HG03095 (cell line): ENCODE measurements around the gene KANK2.
"Not testable (repeated sequence)": the region's sequence is repeated elsewhere in the genome, so short reads cannot be mapped to it uniquely, and the experiment has no call there.

Experiments used
- ATAC-seq: cut with Tn5 transposase; IDR thresholded peaks from one replicate; pipeline ENCODE4 v1.9.1; 2021; ENCODE audit warnings: moderate library complexity; ENCODE audit not compliant: unreplicated experiment

Gene KANK2

DNA sequence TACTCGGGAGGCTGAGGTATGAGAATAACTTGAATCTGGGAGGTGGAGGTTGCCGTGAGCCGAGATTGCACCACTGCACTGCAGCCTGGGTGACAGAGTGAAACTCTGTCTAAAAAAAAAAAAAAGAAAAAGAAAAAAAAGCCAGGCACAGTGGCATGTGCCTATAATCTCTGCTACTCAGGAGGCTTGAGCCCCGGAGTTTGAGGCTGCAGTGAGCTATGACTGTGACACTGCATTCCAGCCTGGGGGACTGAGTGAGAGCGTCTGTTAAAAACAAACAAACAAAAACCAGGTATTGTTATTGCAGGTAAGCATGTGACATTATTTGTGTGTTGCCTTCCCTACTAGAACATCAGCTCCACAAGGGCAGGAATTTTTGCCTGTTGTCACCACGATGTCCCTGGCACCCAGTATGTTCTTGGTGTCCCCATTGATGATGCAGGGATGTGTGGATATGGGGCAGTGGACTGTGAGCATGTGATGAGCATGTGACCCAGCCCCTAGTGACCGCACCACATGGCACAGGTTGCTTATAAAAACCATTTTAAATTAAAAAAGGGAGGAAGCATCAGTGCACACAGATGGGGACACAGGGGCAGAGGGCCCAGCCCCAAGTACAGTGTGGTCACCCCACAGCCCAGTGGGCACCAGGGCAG lies 1.6 kb upstream of the KANK2 start:
- no peak for ATAC-seq

DNA sequence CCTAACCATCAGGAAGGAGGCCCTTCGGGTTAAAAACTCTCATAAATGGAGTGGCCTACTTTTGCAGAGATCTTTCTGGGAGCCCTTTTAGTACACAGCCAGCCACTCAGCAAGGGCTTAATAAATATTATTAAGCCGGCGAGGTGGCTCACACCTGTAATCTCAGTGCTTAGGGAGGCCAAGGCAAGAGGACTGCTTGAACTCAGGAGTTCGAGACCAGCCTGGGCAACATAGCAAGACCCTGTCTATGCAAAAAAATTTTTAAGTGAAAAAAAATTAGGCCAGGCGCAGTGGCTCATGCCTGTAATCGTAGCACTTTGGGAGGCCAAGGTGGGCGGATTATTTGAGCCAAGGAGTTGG lies 810 bp upstream of the KANK2 start:
- no peak for ATAC-seq

DNA sequence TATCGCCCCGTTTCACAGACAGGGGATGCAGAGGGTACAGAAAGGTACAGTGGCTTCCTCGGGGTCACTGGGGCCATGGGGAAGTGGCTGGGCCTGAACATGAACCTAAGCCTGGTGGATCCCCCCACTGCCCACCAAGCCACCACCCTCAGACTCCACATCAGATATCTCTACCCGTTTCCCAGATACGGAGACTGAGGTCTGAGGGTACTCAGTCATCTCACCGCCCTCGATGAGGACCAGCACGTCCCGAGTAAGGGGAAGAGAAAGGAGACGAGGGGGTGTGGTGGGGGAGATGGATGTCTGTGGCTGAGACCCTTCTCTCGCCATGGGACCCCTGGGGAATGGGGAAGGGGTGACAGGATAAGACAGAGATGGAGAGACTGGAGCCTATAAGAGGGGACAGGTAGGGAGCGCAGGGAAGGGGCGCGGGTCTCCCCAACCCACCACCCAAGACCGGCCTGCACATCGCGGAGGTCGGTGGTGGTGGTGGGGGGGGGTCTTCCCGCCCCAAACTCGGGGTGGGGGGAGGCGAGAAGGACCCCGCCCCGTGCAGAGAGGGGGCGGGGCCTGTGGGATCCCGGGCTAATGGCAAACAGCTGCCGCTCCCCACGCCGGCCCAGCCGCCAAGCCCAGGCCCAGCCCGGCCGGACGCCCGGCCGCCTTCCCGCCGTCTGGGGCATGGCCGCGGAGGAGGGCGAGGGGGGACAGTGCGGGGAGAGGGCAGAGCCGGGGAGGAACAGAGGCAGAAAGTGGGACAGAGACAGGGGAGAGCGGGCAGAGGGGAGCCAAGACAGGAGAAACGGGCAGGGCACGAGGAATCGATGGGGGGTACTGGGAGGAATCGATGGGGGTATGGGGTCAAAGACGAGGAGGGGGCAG lies 698 bp downstream of the KANK2 start:
- ATAC-seq, result no peak

DNA sequence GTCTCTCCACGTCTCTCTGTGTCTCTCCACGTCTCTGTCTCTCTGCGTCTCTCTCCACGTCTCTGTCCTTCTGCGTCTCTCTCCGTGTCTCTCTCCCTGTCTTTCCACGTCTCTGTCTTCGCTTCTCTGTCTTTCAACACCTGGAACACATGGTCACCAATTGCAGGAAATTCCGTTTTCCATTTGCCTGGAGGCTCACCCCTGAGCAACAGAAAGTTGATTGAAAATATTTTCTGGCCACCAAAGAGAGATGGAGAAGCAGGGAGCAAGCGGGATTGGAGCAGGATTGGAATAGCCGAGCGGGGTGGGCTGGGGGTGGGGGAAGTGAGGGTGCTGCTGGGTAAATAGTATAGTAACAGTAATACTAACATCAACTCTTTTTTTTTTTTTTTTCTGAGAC lies 1.7 kb downstream of the KANK2 start:
- no peak for ATAC-seq

DNA sequence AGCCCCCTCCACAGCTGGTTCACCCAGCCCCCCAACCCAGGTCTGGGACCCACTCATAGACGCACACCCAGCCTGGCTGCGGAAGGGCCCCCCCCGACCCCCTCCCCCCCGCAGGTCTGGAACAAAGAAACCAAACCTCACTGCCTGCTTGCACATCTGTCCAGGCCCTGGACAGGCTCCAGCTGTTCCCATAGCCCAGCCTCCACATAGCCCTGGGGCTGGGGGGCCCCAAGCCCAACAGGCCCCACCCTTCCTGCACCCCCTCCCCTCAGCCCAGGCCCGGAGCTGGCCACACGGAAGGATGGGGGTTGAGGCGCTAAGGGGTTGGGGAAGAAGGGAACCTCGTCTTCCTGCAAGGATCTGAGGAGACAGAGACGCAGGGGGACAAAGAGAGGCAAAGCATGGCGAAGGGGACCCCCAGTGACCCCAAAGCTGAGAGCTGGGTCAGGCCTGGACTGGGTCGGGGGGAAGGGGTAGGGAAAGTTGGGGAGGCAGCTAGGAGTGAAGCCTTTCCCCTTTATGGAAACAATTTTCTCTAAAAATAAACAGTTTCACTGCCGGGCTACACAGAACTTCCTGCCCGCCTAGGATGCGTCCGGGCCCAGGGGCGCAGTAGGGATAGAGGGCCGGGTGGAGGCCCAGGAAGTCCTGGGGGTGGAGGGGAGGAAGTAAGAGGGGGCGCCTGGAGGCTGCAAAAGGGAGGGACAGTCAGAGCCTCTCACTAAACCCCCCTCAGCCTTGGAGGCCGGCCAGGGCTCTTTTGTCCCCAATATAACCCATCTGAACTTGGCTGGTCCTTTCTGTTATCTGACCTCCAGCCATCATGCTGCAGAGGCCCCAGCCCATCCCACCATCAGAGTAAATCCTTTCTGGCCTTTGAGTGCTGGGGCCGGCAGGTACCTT lies 2.4 kb downstream of the KANK2 start:
- ATAC-seq, result no peak

DNA sequence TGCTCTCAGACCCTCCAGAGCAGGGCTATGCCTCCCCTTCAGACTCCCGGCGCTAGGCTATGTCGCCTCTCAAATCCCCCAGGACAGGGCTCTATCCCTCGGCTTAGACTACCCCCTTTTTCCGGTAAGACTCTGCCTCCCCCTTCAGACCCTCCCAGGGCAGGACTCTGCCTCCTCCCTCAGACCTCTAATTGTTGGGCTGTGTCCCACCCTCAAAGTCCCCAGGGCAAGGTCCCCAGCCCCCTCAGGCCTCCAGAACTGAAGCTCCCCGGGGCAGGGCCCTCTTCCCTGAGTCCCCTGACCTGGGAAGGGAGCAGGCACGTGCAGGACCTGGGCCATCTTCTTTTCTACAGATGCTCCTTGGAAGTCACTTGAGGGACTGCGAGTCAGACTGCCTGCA lies 3.2 kb downstream of the KANK2 start:
- ATAC-seq, result no peak

DNA sequence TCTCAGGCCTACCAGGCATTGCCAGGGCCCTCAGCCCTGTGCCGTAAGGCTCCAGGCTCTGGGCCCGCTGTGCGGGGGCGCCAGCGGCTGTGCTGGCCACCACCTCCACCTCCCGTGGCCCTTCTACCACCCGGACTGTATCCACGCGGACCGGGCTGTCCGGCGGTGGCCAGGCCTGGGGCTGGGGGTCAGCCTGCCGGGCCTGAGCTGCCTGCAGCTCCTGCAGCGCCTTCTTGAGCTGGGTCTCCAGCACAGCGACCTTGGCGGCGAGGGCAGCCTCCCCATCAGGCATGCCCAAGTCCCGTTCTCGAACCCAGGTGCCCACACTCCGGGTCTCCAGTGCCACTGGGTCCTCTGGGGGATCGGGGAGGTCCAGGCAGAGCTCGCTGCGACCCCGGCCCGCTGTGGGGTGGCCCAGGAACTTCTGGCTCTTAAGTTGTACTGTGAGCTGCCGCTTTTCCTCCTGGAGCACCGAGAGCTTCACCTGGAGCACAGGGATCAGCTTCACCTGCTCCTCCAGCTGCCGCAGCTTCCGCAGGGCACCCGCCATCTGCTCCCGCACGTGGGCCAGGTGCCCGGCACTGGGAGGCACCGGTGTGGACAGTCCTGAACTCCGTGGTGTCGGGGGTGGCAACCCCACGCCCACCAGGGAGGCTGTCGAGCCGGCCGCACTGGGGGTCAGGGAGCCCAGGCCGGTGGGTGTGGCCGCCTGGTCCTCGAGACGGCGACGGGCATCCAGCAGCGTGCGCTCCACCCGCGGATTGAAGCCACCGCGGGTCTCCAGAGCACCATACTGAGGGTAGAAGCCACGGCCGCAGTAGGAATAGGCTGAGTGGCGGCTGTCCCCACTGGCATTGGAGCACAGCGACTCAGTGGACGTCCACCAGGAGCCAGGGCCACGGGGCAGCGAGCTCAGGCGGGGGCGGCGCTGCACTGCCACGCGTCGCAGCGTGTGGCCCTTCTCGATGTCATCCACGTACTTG lies 4.1 kb downstream of the KANK2 start:
- ATAC-seq, result no peak

DNA sequence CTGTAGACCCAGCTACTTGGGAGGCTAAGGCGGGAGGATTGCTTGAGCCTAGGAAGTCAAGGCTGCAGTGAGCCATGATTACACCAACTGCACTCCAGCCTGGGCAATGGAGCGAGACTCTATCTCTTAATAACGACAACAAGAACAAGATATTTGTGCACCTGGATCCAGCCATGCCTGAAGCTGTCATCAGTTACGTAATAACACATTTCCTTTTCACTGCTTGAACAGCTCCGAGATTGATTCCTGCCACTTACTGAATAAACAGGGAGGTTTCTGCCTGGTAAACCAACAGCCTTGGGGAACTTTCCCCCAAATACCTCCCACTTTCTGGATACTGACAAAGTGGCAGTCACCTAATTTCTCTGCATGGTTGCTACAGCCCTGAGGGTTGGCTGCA lies 5.4 kb downstream of the KANK2 start:
- ATAC-seq, result no peak

DNA sequence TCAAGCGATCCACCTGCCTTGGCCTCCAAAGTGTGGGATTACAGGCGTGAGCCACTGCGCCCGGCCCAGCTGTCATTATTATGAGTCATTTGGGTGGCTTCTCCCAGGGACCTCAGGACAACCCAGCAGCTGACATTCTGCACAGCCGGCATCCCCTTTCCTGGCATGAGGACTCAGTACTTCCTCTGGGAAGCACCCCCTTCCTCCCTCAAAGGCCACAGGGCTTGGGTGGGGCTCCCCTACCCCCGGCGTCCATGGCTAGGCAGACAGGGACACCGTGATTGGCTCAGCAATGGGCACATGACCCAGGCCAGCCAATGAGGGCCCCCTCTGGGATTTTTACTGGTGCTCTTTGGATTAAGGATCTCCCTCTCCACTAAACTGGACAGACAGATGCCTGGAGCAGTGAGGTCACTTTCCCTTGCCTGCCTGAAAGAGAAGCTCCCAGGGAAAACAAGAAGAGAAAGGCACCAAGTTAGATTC lies 6.0 kb downstream of the KANK2 start:
- ATAC-seq, result no peak

DNA sequence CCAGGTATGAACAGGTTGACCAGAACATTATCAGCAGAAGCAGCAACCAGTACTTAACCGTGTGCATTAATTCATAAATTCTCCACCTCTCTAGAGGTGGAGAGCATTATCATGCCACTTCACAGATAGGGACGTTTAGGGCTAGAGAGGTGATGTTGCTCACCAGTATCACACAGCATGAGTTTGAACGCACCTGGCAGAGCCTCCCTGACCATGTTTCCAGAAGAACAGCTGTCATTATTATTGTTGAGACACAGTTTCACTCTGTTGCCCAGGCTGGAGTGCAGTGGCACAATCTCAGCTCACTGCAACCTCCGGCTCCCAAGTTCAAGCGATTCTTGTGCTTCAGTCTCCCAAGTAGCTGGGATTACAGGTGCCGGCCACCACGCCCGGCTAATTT lies 6.8 kb downstream of the KANK2 start:
- ATAC-seq, result no peak

DNA sequence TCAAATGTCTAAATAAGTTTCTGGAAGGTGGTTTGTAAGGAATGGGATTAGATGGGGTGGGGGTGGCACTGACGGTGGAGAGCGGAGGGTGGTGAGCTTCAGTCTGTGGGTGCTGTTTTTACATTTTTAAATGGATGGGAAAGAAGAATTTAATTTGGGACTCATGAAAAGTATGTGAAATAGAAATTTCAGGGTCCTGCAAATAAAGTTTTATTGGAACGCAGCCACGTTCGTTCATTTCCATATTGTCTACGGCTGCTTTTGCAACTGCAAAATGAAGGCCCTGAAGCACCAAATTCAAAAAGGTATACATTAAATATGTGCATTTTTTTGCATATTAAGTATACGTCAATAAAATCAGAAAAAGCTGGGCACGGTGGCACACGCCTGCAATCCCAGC lies 9.9 kb downstream of the KANK2 start:
- ATAC-seq, result no peak

DNA sequence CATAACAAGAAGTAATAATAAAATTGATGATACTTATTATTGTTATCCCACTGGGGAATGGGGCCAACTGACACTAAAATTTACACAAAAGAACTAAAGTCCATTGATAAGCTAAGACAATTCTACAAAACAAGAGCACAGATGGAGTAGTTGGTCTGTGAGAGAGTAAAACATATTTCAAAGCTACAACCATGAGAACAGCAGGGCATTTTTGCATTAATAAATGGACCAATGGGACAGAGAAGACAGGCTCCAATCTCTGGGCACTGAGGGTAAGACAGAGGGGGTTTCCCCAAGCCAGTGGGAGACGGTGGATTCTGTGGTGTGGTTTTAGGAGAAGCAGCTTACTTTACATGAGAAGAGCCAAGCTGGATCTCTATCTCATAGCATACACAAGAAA lies 14.4 kb downstream of the KANK2 start:
- ATAC-seq, result no peak

DNA sequence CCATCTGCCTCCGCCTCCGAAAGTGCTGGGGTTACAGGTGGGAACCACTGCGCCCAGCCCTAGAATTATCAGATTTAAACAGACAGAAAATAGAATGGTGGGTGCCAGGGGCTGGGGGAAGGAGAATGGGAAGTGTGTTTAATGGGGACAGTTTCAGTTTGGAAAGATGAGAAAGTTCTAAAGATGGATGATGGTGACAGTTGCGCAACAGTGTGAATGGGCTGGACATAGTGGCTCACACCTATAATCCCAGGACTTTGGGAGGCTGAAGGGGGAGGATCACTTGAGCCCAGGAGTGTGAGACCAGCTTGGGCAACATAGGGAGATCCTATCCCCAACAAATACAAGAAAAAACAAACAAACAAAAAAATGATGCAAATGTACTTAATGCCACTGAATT lies 15.9 kb downstream of the KANK2 start:
- ATAC-seq, result no peak

DNA sequence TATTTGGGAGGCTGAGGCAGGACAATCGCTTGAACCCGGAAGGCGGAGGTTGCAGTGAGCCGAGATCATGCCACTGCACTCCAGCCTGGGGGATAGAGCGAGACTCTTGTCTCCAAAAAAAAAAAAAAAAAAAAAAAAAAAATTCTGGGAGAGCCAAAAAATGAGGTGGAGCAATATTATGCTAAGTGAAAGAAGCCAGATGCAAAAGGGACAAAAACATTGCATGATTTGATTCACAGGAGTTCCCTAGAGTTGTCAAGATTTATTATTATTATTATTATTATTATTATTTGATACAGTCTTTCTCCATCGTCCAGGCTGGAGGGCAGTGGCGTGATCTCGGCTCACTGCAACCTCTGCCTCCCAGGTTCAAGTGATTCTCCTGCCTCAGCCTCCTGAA lies 16.4 kb downstream of the KANK2 start:
- ATAC-seq, result not testable (repeated sequence)

DNA sequence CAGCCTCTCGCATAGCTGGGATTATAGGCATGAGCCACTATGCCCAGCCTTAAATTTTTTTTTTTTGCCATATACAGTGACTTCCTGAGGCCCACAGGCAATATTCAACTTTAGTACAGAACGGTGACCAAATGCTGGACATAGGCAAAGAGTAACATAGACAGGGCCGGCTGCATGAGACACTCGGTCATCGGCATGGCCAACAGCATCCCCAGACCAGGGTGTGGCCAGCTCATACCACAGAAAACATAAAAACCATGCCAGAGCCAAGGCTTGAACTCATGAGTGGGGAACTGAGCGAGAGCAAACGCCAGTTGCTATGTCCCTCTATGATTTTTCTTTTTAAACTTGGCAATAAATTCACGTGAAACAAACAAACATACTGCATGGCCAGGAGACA lies 17.0 kb downstream of the KANK2 start:
- no peak for ATAC-seq

DNA sequence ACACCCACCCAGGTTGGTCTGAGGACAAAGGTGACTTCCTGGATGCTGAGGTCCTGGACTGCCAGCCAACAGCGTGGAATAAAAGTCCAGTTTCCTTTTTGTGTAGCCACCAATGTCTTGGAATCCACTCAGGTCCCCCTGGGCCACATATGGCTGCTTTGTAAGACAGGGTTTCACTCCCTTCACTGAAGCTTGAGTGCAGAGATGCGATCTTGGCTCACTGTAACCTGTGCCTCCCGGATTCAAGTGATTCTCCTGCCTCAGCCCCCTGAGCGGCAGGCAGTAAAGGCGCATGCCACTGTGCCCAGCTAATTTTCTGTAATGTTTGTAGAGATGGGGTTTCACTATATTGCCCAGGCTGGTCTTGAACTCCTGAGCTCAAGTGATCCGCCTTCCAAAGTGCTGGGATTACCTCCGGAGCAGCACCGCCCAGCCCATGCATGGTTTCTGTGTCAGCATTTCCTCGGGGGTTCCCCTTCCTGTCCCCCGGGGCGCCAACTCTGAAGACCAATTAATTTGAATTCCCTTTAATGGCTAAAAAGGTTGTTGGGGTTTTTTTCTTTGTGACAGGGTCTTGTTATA lies 17.5 kb downstream of the KANK2 start:
- ATAC-seq, result no peak

DNA sequence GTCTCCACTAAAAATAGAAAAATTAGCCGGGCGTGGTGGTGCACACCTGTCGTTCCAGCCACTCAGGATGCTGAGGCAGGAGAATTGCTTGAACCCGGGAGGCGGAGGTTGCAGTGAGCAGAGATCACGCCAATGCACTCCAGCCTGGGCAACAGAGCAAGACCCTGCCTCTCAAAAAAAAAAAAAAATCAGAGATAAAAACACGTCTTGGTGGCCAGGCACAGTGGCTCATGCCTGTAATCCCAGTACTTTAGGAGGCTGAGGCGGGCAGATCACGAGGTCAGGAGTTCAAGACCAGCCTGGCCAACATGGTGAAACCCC lies 18.2 kb downstream of the KANK2 start:
- not testable (repeated sequence) for ATAC-seq

DNA sequence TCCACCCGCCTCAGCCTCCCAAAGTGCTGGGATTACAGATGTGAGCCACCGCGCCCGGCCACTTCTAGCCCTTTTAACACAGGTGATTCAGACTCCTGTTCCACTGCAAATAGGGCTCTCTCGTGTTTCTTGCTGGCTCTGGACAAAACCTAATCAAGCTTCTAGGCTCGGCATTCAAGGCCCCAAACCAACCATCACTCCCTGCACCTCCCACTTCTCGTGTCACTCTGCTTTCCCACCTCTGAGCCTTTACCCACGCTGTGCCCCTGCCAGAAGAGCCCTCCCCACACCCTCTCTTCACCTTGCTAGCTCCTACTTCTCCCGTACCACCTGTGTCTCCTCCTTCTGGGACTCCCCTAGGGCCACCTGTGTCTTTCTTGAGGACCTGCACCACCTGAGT lies 19.8 kb downstream of the KANK2 start:
- ATAC-seq, result no peak

DNA sequence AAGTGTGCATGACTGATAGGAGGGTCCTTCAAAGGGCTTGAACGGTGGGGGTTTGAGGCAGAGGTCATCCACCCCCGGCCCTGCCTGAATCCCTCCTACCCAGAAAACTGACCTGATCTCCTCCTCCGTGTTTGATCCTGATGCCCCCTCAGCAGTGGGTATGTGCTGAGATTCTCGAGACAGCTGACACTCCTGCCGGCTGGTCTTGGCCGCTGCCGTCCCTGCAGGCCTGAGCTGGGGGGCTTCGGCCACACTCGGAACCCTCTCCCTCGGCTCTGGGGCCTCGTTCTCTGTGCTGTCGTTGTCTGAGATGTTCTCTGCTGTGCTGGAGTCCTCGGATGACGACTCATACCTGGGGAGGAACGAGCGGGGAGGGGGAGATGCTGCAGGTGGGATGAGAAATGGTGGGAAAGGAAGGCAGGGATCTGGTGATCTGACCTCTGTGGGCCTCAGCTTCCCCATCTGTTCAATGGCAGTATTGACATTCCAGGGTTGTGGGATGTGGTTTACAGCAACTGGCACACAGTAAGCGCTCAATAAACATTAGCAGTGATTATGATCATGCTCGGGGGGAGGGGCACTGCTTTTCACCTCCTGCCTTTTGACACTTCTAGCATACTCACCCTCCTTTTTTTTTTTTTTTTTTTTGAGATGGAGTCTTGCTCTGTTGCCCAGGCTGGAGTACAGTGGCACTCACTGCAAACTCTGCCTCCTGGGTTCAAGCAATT lies 20.7 kb downstream of the KANK2 start:
- no peak for ATAC-seq
